SKM-1 treated with dmso at 0.1 percent for 144 hours (cell line): Measurements from ENCODE around the gene COBL.
"Not testable (repeated sequence)": the region's sequence is repeated elsewhere in the genome, so short reads cannot be mapped to it uniquely, and the experiment has no call there.

ENCODE experiments used
- DNase-seq: peaks from one replicate; lab custom pipeline; 2025; ENCODE audit not compliant: unreplicated experiment; lab: John Stamatoyannopoulos, UW

COBL gene

GRCh38 chr7:51012569-51013217 is 303.9 kb downstream of the COBL start:
- no peak for DNase-seq

- DNase-seq = no peak
Measured at GRCh38 chr7:51011710-51012350, 304.8 kb downstream of the COBL start.

- no peak for DNase-seq
Measured at GRCh38 chr7:51010534-51010933, 306.1 kb downstream of the COBL start.

- DNase-seq = no peak
Measured at GRCh38 chr7:51009716-51010496, 306.7 kb downstream of the COBL start.

GRCh38 chr7:51007551-51008505 is 308.8 kb downstream of the COBL start:
- no peak for DNase-seq

- no peak for DNase-seq
Measured at GRCh38 chr7:51006483-51007235, 309.9 kb downstream of the COBL start.

- no peak for DNase-seq
Measured at GRCh38 chr7:51005074-51005473, 311.5 kb downstream of the COBL start.

- DNase-seq = peak; percentile 3
Measured at GRCh38 chr7:51000956-51001355, 315.7 kb downstream of the COBL start.

- DNase-seq = no peak
Measured at GRCh38 chr7:50994753-50995319, 321.8 kb downstream of the COBL start.

- DNase-seq = not testable (repeated sequence)
Measured at GRCh38 chr7:50990214-50990613, 326.4 kb downstream of the COBL start.

GRCh38 chr7:50988988-50989387 is 327.6 kb downstream of the COBL start:
- no peak for DNase-seq

GRCh38 chr7:50988465-50988864 is 328.1 kb downstream of the COBL start:
- DNase-seq = no peak

GRCh38 chr7:50985096-50985495 is 331.5 kb downstream of the COBL start:
- no peak for DNase-seq

GRCh38 chr7:50983850-50984249 is 332.8 kb downstream of the COBL start:
- no peak for DNase-seq

- no peak for DNase-seq
Measured at GRCh38 chr7:50982626-50983025, 334.0 kb downstream of the COBL start.

GRCh38 chr7:50981743-50982142 is 334.9 kb downstream of the COBL start:
- DNase-seq = no peak

- no peak for DNase-seq
Measured at GRCh38 chr7:50980411-50980810, 336.2 kb downstream of the COBL start.

- no peak for DNase-seq
Measured at GRCh38 chr7:50978633-50979215, 337.9 kb downstream of the COBL start.

GRCh38 chr7:50977421-50977820 is 339.2 kb downstream of the COBL start:
- DNase-seq = no peak

- DNase-seq = no peak
Measured at GRCh38 chr7:50976064-50976463, 340.5 kb downstream of the COBL start.
